Left hindlimb (tissue), 1 donor: ENCODE measurements around the gene SLC24A4.

ENCODE experiments used
- DNase-seq: peaks from one replicate; pipeline ENCODE4 v3.0.0-alpha.2; 2018

The SLC24A4 gene

GRCh38 chr14:92323011-92323915, at the start of gene SLC24A4:
TSS of gene SLC24A4 (plus strand) at chr14:92323165. CDS start at chr14:92323831, 666 bp downstream.
- DNase-seq: peak; percentile 50

- DNase-seq: no peak
Measured at GRCh38 chr14:92273166-92273565, 49.8 kb upstream of the SLC24A4 start.

- DNase-seq: no peak
Measured at GRCh38 chr14:92274055-92274454, 48.9 kb upstream of the SLC24A4 start.

GRCh38 chr14:92276074-92276473, 46.9 kb upstream of the SLC24A4 start:
- no peak for DNase-seq

- DNase-seq: no peak
Measured at GRCh38 chr14:92277031-92277430, 45.9 kb upstream of the SLC24A4 start.

GRCh38 chr14:92280554-92281262, 42.3 kb upstream of the SLC24A4 start:
- DNase-seq: no peak

- DNase-seq: no peak
Measured at GRCh38 chr14:92282669-92283068, 40.3 kb upstream of the SLC24A4 start.

GRCh38 chr14:92285311-92285710, 37.7 kb upstream of the SLC24A4 start:
- no peak for DNase-seq

GRCh38 chr14:92287987-92288386, 35.0 kb upstream of the SLC24A4 start:
- DNase-seq: no peak

GRCh38 chr14:92288994-92289660, 33.8 kb upstream of the SLC24A4 start:
- no peak for DNase-seq

- DNase-seq: no peak
Measured at GRCh38 chr14:92292673-92293072, 30.3 kb upstream of the SLC24A4 start.

GRCh38 chr14:92294506-92294905, 28.5 kb upstream of the SLC24A4 start:
- no peak for DNase-seq

- DNase-seq: no peak
Measured at GRCh38 chr14:92297818-92298595, 25.0 kb upstream of the SLC24A4 start.

GRCh38 chr14:92302481-92302880, 20.5 kb upstream of the SLC24A4 start:
- DNase-seq: no peak

- DNase-seq: no peak
Measured at GRCh38 chr14:92308716-92309115, 14.2 kb upstream of the SLC24A4 start.

GRCh38 chr14:92309968-92310530, 12.9 kb upstream of the SLC24A4 start:
- no peak for DNase-seq

- DNase-seq: no peak
Measured at GRCh38 chr14:92310776-92311375, 12.1 kb upstream of the SLC24A4 start.

GRCh38 chr14:92314182-92314581, 8.8 kb upstream of the SLC24A4 start:
- no peak for DNase-seq

GRCh38 chr14:92315050-92315805, 7.7 kb upstream of the SLC24A4 start:
- no peak for DNase-seq

- no peak for DNase-seq
Measured at GRCh38 chr14:92316176-92316575, 6.8 kb upstream of the SLC24A4 start.

GRCh38 chr14:92316937-92317336, 6.0 kb upstream of the SLC24A4 start:
- no peak for DNase-seq
